ENCODE data around the gene RRBP1. TPM values are rescaled to one million over a fixed set of nuclear protein-coding genes. Genes with fewer than 3 reads are reported as not detected.

Gene RRBP1
- total RNA-seq, 2 experiments from 2014 or later: 21.1 to 24.9 TPM

DNA sequence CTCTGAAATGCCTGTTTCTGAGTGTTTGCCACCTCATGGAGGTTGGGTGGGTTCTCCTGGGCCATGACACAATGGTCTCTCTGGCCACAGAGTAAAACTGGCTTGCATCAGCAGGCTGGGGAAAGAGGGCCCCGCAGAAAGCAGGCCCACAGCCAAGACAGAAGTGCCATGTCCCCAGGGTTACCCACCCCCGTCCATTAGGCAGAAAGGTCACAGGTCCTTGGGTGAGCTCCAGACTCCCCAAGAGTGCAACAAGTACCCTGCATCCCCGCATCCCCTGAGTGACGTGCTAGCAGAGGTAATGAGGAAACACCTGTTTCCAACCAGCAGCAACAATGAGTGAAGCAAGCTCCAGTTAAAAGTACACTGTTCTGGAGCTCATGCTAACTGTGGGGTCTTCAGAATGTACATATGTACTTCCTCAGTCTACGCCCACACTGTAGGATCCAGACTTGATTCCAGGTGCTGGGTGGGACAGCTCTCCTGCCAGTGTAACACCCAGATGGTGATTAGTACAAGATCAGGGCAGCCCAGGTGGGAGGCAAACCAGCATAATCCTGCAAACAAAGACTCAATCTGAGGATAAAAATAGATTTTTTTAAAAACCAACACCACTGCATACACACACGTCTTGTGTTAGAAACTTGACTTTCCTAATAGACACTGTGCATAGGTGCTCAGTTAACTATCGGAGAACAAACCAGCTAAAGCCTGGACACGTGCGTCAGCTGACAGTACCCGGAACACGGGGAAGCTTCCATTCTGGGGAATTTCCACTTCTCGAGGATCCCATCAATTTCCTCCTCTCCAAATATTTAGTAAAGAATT, 31.5 kb downstream of the RRBP1 start:
- DNase-seq: no peak
- Mint-ChIP-seq H3K27ac (no peak overlapping the region), H3K9me3 (ENCODE audit: low read depth) (no peaks in the 10 kb centered on the region), H3K4me3 (no peak overlapping the region), H3K4me1 (peaks cover 10% of the 10 kb centered on the region), H3K27me3 (no peaks in the 10 kb centered on the region), H3K36me3 (ENCODE audit: low read depth) (no peaks in the 10 kb centered on the region)
- no peak for ATAC-seq
- intact Hi-C loops (cut with DNase I, micrococcal nuclease): loop anchor here in 1 of 2 experiments (10.0 kb wide), 1 partner anchor 846 kb away; no protein-coding TSS in a partner anchor
- ChIA-PET CTCF (interaction anchor here (0.6 kb wide), 1 partner anchor 117 kb away, joined by 3 read pairs; no protein-coding TSS in a partner anchor), POLR2A (no interaction called here)

DNA sequence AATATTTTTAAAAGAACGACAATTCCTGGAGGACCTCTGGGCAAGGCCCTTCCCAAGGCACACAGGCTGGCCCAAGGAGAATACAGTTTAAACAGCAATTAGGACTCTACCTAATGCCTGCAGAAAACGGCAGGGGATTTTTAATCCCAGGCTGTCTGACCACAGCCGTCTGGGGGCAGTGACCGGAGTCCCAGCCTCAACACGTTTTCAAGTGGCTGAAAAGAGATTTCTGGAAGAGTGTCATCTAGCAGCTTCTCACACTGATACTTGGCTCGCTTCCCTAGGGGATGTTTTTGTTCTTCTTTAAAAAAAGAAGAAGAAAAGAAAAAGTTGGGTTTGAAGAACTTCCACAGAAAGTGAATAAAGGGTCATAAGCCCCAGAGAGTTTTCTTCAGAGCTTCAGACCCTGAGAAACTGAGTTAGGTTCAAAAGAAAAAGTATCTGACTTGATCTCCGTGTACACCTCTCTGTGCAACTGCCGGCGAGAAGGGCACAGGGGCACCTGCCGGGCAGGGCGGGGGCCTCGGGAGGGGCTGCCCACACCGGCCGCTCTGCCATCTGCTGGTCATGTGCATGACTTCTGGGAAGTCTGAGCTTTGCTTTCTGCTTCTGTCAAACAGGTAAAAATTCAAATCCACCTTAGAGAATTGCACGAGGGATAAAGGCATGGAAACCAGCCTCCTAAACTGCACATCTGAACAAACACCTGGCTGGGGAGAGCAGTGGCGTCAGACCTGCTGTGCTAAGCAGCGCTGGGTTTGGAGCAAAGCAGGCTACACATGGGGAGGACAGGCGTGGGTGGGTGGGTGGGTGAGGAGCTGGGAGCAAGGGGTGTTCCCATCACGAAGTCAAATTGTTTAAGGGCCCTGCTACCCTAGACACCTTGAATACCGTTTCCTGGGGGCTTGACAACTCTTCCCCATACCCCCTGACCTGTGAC, 33.0 kb downstream of the RRBP1 start:
- intact Hi-C loops (cut with DNase I, micrococcal nuclease): loop anchor here in 1 of 2 experiments (1.0 kb wide), 1 partner anchor 112 kb away; no protein-coding TSS in a partner anchor
- CTCF ChIA-PET: interaction anchor here (0.9 kb wide), 2 partner anchors 34 to 262 kb away, joined by 3 to 5 read pairs; no protein-coding TSS in a partner anchor
- no peaks in the 10 kb centered on the region for H3K27me3 Mint-ChIP-seq
- no peak overlapping the region for H3K27ac Mint-ChIP-seq
- ATAC-seq (peak; percentile 66), DNase-seq (peak; percentile 60)
- peaks cover 7% of the 10 kb centered on the region for H3K4me1 Mint-ChIP-seq
- POLR2A ChIA-PET: no interaction called here
- H3K36me3 Mint-ChIP-seq (ENCODE audit: low read depth): no peaks in the 10 kb centered on the region
- H3K9me3 Mint-ChIP-seq (ENCODE audit: low read depth): no peaks in the 10 kb centered on the region
- no peak overlapping the region for H3K4me3 Mint-ChIP-seq

DNA sequence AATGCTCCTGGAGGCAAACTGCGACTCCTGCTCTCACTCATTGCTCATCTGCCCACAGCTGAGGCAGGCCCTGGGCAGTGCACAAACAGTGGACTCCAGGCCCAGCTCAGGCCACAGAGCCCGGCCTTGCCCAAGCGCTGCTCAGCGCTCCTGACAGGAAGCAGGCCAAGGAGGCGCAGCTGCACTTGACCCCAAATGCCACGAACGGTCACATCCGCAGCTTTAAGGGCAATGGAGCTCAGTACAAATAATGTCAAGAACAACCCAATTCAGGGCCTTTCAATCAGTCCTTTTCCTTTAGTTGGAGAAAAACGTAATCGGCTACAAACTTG, 33.8 kb downstream of the RRBP1 start:
- H3K27ac Mint-ChIP-seq: no peak overlapping the region
- intact Hi-C loops (cut with DNase I, micrococcal nuclease): no loop called here
- no peaks in the 10 kb centered on the region for H3K27me3 Mint-ChIP-seq
- no peak for DNase-seq
- peaks cover 7% of the 10 kb centered on the region for H3K4me1 Mint-ChIP-seq
- H3K9me3 Mint-ChIP-seq (ENCODE audit: low read depth): no peaks in the 10 kb centered on the region
- H3K4me3 Mint-ChIP-seq: no peak overlapping the region
- CTCF ChIA-PET: interaction anchor here (0.7 to 1.2 kb wide), 4 partner anchors 18 to 263 kb away, joined by 3 to 5 read pairs (median 3); no protein-coding TSS in a partner anchor
- POLR2A ChIA-PET: no interaction called here
- H3K36me3 Mint-ChIP-seq (ENCODE audit: low read depth): no peaks in the 10 kb centered on the region
- no peak for ATAC-seq

DNA sequence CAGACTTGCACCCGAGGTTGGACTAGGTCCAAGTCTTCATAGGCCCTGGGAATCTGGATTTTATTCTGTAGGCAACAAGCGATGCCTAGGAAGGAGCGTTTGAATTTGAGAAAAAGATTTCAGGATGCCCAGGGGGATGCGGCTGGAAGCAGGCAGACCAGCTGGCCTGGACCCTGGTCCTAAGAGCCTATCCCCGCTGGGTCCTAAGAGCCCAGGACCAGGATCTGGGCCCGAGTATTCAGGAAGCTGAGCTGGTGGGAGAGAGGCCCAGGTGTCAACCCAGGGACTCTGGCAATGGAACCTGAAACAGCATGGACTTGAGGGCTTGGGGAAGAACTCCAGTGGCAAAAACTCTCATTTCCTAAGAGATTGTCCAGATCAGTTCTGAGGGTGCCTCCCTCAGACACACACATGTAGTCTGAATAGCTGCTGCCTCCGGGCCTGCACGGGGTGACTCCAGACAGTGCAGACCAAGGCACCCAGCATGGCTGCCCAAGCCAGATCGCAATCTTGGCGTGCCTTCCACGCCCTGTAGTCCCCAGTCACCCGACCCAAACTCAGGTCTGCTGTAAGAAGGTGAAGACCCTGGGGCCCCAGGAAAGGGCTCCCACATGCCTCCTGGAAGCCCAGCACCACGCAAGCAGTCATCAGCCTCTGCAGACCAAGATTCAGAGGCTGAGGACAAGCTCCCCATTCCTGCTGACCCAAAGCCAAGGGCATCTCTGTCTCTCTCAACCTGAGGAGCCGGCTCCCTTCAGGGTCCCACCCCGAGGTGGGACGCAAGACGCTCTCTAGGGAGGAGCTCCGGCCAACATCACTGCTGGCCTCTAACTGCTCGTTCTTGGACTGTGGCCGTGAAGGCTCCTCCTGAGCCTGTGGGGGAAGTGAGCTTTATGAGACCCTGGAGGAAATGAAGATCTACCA, 34.4 kb downstream of the RRBP1 start:
- Mint-ChIP-seq H3K27ac (no peak overlapping the region), H3K4me3 (no peak overlapping the region), H3K4me1 (peaks cover 7% of the 10 kb centered on the region), H3K9me3 (ENCODE audit: low read depth) (no peaks in the 10 kb centered on the region), H3K27me3 (no peaks in the 10 kb centered on the region), H3K36me3 (ENCODE audit: low read depth) (no peaks in the 10 kb centered on the region)
- ChIA-PET CTCF (interaction anchor here (0.7 to 1.2 kb wide), 4 partner anchors 7 to 64 kb away, joined by 3 to 4 read pairs (median 3); no protein-coding TSS in a partner anchor), POLR2A (no interaction called here)
- DNase-seq: no peak
- no peak for ATAC-seq
- intact Hi-C loops (cut with DNase I, micrococcal nuclease): no loop called here

DNA sequence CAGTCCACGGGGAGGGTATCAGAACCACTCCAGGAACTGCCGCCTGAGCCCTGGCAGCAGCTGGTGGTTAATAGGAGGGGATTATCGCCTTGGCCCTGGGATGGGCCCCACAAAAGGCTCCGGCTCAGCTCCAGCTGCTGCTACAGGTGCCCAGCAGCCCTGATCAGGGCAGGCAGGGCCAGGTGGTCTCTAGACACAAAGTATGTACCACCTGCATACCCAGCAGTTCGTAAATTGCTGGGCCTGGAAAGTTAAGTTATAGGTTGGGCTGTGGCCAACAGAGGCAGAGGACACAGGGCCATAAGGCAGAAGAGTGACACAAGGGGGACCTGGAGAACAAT, 35.1 kb downstream of the RRBP1 start:
- DNase-seq (no peak), ATAC-seq (no peak)
- Mint-ChIP-seq H3K27ac (no peak overlapping the region), H3K27me3 (no peaks in the 10 kb centered on the region), H3K9me3 (ENCODE audit: low read depth) (no peaks in the 10 kb centered on the region), H3K36me3 (ENCODE audit: low read depth) (no peaks in the 10 kb centered on the region), H3K4me1 (peaks cover 7% of the 10 kb centered on the region), H3K4me3 (no peak overlapping the region)
- intact Hi-C loops (cut with DNase I, micrococcal nuclease): no loop called here
- ChIA-PET POLR2A (no interaction called here), CTCF (interaction anchor here (0.8 to 1.2 kb wide), 2 partner anchors 8 to 36 kb away, joined by 3 to 4 read pairs; no protein-coding TSS in a partner anchor)

DNA sequence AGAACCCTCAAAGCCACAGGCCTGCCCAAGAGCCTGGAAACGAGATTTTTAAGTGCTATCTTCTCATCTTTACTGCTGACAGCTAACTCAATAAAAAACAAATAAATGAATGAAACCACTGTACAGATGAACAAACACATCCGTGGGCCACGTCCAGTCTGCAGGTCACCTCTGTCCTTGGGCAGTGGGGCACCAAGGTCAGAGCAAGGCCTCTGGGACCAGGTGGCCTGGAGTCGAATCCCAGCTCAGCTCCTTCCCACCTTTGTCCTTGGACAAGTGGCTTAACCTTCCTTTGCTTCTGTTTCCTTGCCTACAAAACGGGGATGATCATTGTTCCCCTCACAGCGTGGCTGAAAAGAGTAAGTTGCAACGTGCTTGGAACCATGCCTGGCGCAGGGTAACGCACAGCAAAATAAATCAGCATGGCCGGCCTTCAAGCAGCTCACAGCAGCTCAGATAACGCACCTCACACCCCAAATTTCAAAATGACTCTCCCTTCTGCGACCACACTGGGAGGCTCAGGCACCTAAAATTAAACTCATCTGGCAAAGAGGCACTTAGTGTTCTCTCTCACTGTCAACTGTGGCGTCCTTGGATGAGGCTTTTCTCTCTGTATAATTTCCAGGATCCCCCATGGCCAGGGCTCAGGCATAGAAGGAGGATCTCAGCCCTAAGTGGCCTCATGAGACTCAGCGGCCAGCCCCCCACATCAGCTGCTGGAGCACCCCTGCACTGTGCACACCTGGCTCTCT, 35.7 kb downstream of the RRBP1 start:
- Mint-ChIP-seq H3K36me3 (ENCODE audit: low read depth) (no peaks in the 10 kb centered on the region), H3K9me3 (ENCODE audit: low read depth) (no peaks in the 10 kb centered on the region), H3K27ac (no peak overlapping the region), H3K4me3 (no peak overlapping the region), H3K27me3 (no peaks in the 10 kb centered on the region), H3K4me1 (peaks cover 7% of the 10 kb centered on the region)
- POLR2A ChIA-PET: no interaction called here
- DNase-seq (no peak), ATAC-seq (no peak)
- CTCF ChIA-PET: interaction anchor here (0.8 kb wide), 1 partner anchor 8 kb away, joined by 4 read pairs; no protein-coding TSS in a partner anchor
- intact Hi-C loops (cut with DNase I, micrococcal nuclease): no loop called here

DNA sequence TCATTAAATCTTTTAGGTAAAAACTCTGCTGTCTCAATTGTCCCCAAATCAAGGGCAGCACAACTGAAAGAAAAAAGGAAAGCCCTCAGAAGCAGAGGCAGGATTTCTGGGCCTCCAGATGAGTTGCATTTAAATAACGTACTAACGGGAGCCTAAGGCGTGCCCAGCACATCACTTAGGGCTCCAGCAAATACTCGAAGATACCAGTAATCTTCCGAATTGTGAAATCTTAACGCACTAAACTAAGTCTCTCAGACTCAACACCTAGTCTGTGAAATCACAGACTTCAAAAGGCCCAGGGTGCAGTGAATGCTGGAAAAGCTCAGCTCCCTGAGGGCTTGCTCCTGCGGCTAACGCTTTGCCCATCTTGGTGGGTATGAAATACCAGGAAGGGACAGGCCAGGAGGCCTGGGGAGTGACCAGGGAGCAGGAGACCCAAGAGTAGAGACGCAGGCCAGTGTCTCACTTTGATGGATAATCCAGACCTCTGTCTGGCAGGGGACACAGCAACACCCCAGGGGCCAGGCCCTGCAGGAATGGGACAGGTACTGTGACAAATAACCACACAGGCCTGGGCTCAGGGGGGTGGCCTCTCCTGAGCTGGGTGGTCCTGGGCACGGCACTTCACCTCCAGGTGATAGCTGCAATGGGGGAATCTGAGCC, 36.4 kb downstream of the RRBP1 start:
- intact Hi-C loops (cut with DNase I, micrococcal nuclease): no loop called here
- Mint-ChIP-seq H3K36me3 (ENCODE audit: low read depth) (no peaks in the 10 kb centered on the region), H3K27me3 (no peaks in the 10 kb centered on the region), H3K4me1 (peaks cover 4% of the 10 kb centered on the region), H3K27ac (no peak overlapping the region), H3K4me3 (no peak overlapping the region), H3K9me3 (ENCODE audit: low read depth) (no peaks in the 10 kb centered on the region)
- ATAC-seq (no peak), DNase-seq (no peak)
- ChIA-PET CTCF (interaction anchor here (0.6 kb wide), 1 partner anchor 340 kb away, joined by 3 read pairs; no protein-coding TSS in a partner anchor), POLR2A (no interaction called here)

DNA sequence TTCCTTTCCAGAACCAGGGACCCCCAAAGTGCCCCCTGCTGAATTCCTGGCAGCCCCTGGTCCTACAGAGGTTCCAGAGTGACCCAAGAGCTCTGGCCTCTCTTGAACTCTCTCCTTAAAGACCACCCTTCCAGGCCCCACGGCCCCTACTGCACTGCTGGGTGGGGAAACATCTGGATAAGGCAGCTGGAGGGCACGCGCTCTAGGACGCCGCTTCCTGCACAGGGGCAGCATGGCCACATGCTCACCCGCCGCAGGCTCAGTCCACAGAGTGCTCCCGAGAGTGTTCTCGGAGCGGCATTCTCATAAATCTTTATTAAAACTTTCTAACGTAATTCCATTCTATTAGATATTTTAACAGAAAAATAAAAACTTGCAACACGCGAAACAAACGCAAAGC, 37.0 kb downstream of the RRBP1 start:
- DNase-seq (no peak), ATAC-seq (no peak)
- ChIA-PET CTCF (interaction anchor here (0.6 kb wide), 1 partner anchor 341 kb away, joined by 3 read pairs; no protein-coding TSS in a partner anchor), POLR2A (no interaction called here)
- Mint-ChIP-seq H3K9me3 (ENCODE audit: low read depth) (no peaks in the 10 kb centered on the region), H3K4me3 (no peak overlapping the region), H3K27ac (no peak overlapping the region), H3K27me3 (no peaks in the 10 kb centered on the region), H3K4me1 (peaks cover 4% of the 10 kb centered on the region), H3K36me3 (ENCODE audit: low read depth) (no peaks in the 10 kb centered on the region)
- intact Hi-C loops (cut with DNase I, micrococcal nuclease): no loop called here

DNA sequence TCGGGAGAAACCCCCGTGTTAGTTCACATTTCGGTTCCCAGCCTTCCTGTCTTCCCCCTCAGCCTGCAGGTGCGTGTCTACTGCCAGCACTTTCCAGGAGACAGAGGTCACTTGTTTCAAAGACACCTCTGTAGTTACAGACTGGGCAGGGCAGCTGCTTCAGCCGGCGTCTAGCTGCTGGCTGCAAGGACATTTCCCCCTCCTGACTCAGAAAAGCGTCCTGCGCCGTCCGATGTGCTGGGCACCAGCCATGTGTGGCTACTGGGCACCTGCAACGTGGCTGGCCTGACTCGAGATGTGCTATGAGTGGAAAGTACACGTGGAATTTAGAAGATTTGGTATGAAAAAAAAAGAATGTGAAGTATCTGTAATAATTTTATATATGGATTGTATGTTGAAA, 37.6 kb downstream of the RRBP1 start:
- no peaks in the 10 kb centered on the region for H3K9me3 Mint-ChIP-seq (ENCODE audit: low read depth)
- no peaks in the 10 kb centered on the region for H3K27me3 Mint-ChIP-seq
- peaks cover 4% of the 10 kb centered on the region for H3K4me1 Mint-ChIP-seq
- ChIA-PET CTCF (interaction anchor here (1.0 kb wide), 1 partner anchor 402 kb away, joined by 4 read pairs; no protein-coding TSS in a partner anchor), POLR2A (no interaction called here)
- no peak overlapping the region for H3K4me3 Mint-ChIP-seq
- H3K36me3 Mint-ChIP-seq (ENCODE audit: low read depth): no peaks in the 10 kb centered on the region
- DNase-seq (no peak), ATAC-seq (no peak)
- H3K27ac Mint-ChIP-seq: no peak overlapping the region
- intact Hi-C loops (cut with DNase I, micrococcal nuclease): no loop called here

DNA sequence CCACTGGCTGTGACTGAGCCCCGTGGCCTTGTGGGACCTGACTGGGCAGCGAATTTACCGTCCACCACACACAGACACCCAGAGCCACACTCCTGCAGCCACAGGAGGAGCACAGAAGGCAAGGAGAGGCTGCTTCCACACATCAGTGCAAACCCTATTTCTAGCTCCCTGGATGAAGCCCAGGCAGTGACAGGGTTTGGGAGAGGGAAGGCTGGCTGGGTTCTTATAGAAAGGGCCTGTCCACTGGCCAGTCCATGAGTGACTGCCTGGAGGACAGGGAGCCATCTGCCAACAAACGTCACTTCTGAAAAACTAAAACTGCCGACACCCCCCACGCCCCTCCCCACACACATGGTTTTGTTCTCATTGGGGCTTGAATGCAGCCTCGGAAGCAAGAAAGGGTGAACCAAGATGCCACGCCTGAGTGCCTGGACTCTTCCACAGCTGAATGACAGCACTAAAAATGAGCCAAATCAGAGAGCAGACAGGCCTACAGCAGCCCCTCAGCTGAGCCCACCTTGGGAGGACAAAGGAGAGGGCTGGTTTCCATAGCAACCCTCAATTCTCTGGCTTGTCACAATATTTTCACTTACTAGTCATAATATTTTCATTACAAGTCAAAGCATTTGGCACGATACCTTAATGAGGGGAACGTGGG, 38.4 kb downstream of the RRBP1 start:
- H3K4me1 Mint-ChIP-seq: peaks cover under 1% of the 10 kb centered on the region
- intact Hi-C loops (cut with DNase I, micrococcal nuclease): no loop called here

More for the DNA sequence above, 38.4 kb downstream of the RRBP1 start:
- Mint-ChIP-seq H3K4me3 (no peak overlapping the region), H3K36me3 (ENCODE audit: low read depth) (no peaks in the 10 kb centered on the region), H3K9me3 (ENCODE audit: low read depth) (no peaks in the 10 kb centered on the region), H3K27me3 (no peaks in the 10 kb centered on the region), H3K27ac (no peak overlapping the region)
- POLR2A ChIA-PET: no interaction called here
- ATAC-seq: no peak
- CTCF ChIA-PET: interaction anchor here (1.0 kb wide), 1 partner anchor 402 kb away, joined by 4 read pairs; no protein-coding TSS in a partner anchor
- no peak for DNase-seq

All from activated CD4-positive, alpha-beta T cell treated with anti-CD3 and anti-CD28 coated beads for 36 hours (primary cell).